T-helper 22 cell (primary cell): ENCODE results near the gene CPSF7.
A peak's percentile ranks its signal among the peaks of the same experiment; 100 is the strongest.
"Not testable (repeated sequence)": the region's sequence is repeated elsewhere in the genome, so short reads cannot be mapped to it uniquely, and the experiment has no call there.

ENCODE experiments used
- DNase-seq: peaks from one replicate; pipeline ENCODE4 v3.0.0-alpha.2; 2020; ENCODE audit warnings: low read depth

The CPSF7 gene

GRCh38 chr11:61437496-61437895, 7.7 kb upstream of the CPSF7 start:
- DNase-seq: no peak

- DNase-seq: not testable (repeated sequence)
Observed at GRCh38 chr11:61430839-61431238, 1.1 kb upstream of the CPSF7 start.

- DNase-seq: peak; percentile 63
Observed at GRCh38 chr11:61429346-61429690, 457 bp downstream of the CPSF7 start.

GRCh38 chr11:61425367-61426131, 4.2 kb downstream of the CPSF7 start:
- no peak for DNase-seq

GRCh38 chr11:61422226-61422625, 7.5 kb downstream of the CPSF7 start:
- DNase-seq: no peak

GRCh38 chr11:61418136-61418535, 11.6 kb downstream of the CPSF7 start:
- no peak for DNase-seq

- no peak for DNase-seq
Observed at GRCh38 chr11:61417670-61418069, 12.1 kb downstream of the CPSF7 start.

- DNase-seq: no peak
Observed at GRCh38 chr11:61416941-61417340, 12.8 kb downstream of the CPSF7 start.

GRCh38 chr11:61415381-61415780, 14.4 kb downstream of the CPSF7 start:
- DNase-seq: no peak

GRCh38 chr11:61414547-61414946, 15.2 kb downstream of the CPSF7 start:
- no peak for DNase-seq

- no peak for DNase-seq
Observed at GRCh38 chr11:61413496-61413895, 16.3 kb downstream of the CPSF7 start.

GRCh38 chr11:61411589-61411988, 18.2 kb downstream of the CPSF7 start:
- no peak for DNase-seq

GRCh38 chr11:61406991-61407728, 22.6 kb downstream of the CPSF7 start:
- no peak for DNase-seq

- no peak for DNase-seq
Observed at GRCh38 chr11:61406067-61406466, 23.7 kb downstream of the CPSF7 start.

GRCh38 chr11:61404641-61405040, 25.1 kb downstream of the CPSF7 start:
- no peak for DNase-seq

GRCh38 chr11:61404103-61404502, 25.7 kb downstream of the CPSF7 start:
- DNase-seq: no peak

- DNase-seq: no peak
Observed at GRCh38 chr11:61403658-61404057, 26.1 kb downstream of the CPSF7 start.

- DNase-seq: no peak
Observed at GRCh38 chr11:61401573-61401972, 28.2 kb downstream of the CPSF7 start.

GRCh38 chr11:61401173-61401572, 28.6 kb downstream of the CPSF7 start:
- DNase-seq: no peak

GRCh38 chr11:61392981-61393595, 36.7 kb downstream of the CPSF7 start:
- DNase-seq: no peak

GRCh38 chr11:61390161-61390560, 39.6 kb downstream of the CPSF7 start:
- no peak for DNase-seq

GRCh38 chr11:61384271-61385242, 45.2 kb downstream of the CPSF7 start:
- no peak for DNase-seq
